Stimulated activated CD4-positive, alpha-beta T cell treated with anti-CD3 and anti-CD28 coated beads, Interleukin-12 subunit alpha, Interleukin-12 subunit beta, amount 100 ng/mL, for 48 hours (primary cell): Measurements from ENCODE around the gene TENT4A.
"Not testable (repeated sequence)": the region's sequence is repeated elsewhere in the genome, so short reads cannot be mapped to it uniquely, and the experiment has no call there.

Experiments used
- DNase-seq, 3 donors: peaks; one replicate each; pipeline ENCODE4 v3.0.0-alpha.2; 2020; ENCODE audit warnings: low read depth in 2 of 3, low spot score in 1 of 3

TENT4A gene

GRCh38 chr5:6768590-6769230 lies 55.5 kb downstream of the TENT4A start:
- no peak for DNase-seq

DNA sequence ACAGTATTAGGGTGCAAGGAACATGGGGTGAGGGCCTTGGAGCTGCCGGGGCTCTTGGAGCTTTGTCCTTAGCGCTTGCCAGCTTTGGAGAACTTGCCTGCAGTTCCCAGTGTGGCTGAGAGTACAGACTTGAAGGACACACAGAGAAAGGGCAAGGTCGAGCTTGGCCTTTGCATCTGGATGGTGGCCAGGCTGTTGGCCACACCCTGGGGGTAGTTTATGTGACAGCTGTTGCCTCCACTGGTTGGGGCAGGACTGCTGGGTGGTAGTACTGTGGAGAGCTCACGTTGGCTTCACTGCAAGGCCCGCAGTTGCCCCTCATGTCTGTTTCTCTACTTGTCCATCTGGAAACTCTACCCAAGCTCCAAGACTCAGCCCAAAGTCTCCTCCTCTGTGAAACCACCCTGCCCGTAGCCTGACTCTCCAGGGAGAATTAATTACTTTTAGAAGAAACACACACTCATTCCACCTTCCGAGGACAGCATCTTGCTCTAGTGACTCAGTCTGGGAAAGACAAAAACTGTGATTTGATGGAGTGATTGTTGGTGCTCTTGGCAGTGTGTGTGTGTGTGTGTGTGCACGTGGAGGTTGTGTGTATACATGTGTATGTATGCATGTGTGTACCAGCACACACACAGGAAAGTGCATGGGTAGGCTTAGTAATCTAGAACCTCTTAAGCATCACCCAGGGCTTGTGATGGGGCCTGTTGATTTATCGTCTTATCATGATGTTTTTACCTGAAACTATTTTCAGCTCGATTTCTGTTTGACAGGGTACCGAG lies 57.8 kb downstream of the TENT4A start:
- DNase-seq = no peak

DNA sequence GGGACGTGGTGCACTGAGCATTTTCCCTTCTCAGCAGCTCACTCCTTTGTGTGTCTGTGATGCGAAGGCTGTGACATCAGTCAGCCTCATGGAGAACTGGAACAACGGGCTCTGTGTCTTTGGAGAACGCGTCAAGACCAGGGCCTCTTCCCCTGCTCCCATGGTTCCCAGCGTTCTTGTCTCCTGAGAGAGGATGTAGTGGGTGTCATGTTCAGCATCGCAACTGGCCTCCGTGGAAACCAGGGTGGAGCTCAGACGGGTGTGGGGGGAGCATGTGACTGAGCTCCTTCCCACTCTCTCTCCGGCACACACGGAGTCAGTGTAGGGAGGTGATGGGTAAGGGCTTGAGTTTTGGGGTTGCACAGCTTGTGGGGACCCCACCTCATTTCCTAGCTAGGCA lies 59.7 kb downstream of the TENT4A start:
- DNase-seq = no peak

DNA sequence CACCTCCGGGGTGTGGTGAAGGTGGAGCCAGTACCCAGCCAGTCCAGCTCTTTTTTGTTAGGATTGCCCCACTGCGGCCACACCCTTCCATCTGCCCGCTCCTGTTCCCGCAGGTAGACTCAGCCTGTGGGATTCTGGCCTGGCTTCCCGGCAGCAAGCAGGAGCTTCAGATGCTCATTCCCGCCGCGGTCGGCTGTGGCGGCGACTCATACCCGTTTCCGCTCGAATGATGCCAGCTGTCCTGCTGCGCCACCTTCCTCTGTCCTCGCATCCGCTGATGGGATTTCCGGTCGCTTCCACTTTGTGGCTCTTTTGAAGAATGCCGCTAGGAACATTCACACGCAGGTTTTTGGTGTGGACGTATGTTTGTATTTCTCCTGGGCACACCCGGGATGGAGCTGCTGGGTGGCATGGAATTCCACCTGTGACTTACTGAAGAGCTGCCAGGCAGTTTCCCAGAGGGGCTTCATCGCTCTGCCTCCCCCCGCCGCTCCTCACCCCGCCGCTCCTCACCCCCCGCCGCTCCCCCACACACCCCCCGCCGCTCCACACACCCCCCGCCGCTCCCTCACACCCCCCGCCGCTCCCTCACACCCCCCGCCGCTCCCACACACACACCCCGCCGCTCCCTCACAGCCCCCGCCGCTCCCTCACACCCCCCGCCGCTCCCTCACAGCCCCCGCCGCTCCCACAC lies 60.3 kb downstream of the TENT4A start:
- DNase-seq = no peak

- DNase-seq = not testable (repeated sequence)
These were observed 61.0 kb downstream of the TENT4A start for GRCh38 chr5:6774207-6774606.

DNA sequence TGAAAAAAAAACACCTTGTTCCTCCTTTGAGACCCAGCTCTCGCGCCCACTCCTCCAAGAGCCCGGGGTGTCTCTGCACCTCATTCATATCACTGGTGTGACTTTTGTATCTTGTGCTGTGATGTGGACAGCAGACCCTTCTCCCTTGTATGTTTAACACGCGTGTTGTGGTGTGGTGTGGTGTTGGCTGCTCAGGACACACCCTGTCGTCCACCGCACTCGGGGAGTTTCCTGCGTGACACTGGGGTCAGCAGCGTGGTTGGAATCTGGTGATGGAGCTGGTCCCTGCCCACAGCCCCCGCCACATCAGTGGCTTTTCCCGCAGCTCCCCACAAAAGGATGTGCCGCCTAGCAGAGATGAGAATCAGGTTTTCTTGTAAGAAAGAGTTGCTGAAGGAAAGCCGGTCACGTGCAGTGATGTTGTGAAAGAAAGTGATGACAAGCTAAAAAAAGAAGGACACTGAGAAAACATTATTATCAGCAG lies 61.5 kb downstream of the TENT4A start:
- DNase-seq = no peak

DNA sequence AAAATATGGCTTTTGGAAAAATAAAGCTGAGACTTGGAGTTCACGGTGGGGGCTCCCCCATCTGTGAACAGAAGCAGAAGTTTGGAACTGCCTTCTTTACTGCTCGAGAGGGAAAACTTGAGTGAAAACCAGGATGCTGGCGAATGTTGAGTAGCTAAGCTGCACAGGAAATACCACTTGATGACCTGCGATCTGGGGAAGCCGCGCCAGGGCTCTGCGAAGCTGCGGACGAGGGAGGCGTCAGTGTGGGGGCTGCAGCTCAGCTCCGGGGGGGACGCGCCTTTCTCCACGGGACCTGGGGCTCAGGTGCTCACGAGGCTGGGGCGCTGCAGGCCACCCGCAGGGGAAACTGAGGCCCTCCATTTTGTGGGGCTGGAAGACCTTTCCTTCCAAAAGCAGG lies 62.3 kb downstream of the TENT4A start:
- no peak for DNase-seq

GRCh38 chr5:6780802-6781391 lies 67.7 kb downstream of the TENT4A start:
- DNase-seq = peak in 2 of 3 donors; percentile 23 to 42

- no peak for DNase-seq
These were observed 68.5 kb downstream of the TENT4A start for GRCh38 chr5:6781716-6782115.

GRCh38 chr5:6783787-6784186 lies 70.6 kb downstream of the TENT4A start:
- DNase-seq = no peak

DNA sequence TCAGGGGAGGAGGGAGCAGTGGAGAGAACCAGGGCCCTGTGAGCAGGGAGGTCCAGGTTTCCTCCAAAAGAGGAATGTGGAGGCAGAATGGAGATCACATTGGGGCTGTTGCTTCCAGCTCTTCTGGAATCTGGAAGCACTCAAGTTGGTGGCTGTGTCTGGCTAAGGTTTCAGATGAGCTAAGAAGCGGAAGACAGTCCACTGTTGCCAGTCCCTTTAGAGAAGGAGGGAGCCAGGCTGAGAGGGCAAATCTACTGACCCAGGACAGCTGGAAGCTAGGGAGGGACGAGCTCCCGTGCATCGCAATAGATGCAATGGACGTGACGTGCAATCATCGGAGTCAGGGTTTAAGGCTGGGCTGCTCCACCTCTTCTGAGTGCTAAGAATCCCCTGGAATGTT lies 71.2 kb downstream of the TENT4A start:
- no peak for DNase-seq

DNA sequence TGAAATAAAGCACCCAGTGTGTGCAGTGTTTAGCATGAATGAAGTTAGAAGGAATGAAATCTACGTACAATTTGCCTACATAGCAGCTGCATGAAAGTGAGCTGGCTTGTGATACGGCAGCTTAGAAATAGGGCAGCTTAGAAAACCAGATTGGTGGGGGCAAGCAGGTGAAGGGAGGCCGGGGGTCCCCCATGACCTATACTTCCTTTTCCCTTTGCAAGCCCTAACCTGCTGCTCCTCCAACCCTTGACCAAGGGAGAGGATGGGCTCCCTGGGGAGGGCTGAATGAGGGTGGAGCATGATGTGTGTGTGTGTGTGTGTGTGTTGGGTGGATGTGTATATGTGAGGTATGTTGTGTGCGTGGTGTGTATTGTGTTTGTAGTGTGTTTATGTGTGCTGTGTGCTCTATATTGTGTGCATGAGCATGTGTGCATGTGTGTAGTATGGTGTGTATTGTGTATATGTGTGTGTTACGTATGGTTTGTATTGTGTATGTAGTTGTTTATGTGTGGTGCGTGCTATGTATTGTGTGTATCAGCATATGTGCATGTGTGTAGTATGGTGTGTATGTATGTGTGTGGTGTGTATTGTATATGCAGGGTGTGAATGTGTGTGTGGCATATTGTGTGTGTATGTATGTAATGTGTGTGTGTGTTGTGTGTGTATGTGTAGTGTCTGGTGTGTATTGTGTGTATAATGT lies 72.1 kb downstream of the TENT4A start:
- DNase-seq = no peak

- no peak for DNase-seq
These were observed 72.6 kb downstream of the TENT4A start for GRCh38 chr5:6785861-6786180.

DNA sequence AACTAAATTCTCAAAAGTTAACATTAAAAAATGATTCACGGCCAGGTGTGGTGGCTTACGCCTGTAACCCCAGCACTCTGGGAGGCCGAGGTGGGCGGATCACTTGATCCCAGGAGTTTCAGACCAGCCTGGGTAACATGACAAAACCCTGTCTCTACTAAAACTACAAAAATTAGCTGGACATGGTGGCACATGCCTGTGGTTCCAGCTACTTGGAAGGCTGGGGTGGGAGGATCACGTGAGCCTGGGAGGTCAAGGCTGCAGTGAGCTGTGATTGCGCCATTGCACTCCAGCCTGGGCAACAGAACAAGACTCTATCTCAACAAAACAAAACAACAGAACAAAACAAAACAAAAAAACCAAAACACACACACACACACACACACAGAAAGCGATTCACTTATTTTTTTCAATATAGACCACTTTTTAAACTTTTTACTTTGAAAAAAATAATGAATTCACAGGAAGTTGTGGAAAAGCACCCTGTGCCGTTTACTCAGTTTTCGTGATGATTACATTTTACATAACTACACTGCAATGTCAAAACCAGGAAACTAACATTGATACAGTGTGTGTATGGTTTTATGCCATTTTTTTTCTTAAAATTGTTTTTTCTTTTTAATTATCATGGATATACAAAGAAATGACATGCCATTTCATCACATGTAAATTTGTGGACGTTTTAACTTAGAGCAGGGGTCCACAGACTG lies 73.7 kb downstream of the TENT4A start:
- no peak for DNase-seq

- DNase-seq = no peak
These were observed 74.7 kb downstream of the TENT4A start for GRCh38 chr5:6787941-6788340.

- DNase-seq = no peak
These were observed 75.2 kb downstream of the TENT4A start for GRCh38 chr5:6788439-6788838.

DNA sequence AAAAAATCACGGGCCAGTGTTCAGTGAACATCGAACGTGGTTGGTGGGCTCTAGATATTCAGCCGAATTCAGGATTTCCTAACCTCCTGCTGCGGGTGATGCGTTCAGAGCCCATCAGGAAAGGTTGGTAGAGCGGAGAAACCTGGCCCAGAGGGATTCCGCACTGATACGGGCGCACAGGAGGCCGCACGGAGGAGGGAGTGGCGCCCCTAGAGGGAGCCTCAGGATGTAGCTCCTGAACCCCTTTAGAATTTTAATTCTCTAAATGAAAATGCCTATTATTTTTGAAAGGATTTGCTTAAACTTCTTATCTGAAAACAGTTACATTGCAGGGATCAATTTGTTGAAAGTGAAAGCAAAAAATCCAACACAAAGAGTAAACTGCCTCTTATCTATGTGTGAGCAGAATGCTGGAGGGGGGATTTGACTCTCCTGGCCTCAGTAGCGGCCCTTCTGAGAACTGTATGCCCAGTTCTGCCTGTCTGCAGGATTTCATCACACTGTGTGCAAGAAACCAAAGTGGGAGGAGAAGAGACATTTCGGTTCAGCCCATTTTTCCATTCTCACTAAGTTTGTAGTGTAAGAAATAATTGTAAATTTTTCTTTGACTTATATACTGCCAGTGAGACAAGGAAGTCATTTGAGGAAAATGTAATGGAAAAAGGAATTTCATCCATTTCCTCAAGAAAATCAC lies 75.9 kb downstream of the TENT4A start:
- no peak for DNase-seq

DNA sequence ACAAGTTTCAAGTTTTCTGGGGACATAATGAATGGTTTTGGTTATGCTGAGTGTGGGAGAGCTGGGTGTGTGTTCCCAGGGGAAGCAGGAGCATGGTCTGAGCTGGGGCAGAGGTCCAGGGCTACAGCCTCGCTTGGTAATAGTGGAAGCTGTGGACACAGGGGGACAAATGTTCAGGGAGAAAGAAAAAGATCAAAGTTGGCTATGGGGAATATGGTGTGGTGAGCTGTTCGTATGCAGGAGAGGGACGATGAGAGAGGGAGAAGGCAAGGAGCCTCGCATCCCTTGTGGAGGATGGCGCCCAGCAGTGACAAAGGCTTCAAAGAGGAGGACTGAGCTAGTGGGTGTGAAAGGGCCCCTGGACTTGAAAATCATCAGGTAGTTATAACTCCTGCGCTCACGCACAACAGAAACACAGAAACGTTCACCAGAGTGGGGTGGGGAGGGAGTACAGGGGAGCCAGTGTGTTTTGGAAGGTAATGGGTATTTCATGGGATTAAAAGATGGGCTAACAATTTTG lies 77.2 kb downstream of the TENT4A start:
- no peak for DNase-seq

DNA sequence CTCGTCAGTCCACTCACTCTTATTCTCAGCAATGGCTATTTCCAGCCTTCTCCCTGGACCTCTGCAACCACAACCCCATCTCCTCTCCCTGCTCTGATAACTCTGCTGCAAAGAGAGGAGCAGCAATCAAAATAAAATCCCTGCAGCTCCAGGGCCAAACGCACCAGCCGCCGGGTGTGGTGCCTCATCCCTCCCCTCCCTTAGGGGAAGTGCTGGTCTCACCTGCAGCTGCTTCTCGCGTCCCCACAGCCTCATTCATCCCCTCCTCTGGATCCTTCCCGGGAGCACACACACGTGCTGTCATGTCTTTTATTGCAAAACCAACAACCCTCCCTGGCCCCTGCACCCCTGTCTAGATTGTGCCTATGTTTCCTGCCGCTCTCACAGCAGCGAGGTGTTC lies 77.8 kb downstream of the TENT4A start:
- no peak for DNase-seq

DNA sequence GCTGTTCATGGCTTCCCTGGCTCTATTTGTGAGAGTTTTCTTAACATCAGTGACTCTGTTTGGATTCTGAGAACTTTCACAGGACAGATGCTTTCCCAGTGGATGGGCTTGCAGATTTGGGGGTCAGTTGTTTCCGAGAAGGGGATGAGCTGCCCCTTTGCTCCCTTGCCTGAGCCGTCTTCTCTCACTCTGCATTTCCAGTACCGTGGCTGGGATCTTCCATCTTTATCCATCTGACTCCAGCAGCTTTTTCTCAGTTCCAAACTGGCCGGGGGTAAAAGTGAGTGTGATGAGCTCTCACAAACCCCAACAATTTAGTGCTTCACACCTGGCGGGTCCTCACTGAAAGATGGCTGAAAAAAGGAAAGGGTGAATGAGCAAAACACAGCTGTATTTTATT lies 79.1 kb downstream of the TENT4A start:
- no peak for DNase-seq
